SK-N-SH treated with all-trans-retinoic acid at 6 μM for 48 hours (cell line): ENCODE results near the gene TWIST1.
A peak's percentile ranks its signal among the peaks of the same experiment; 100 is the strongest.

ENCODE experiments used
- ATAC-seq: fragments of 200-7000 bp; cut with Tn5 transposase; 3 replicates; pipeline ENCODE4 v1.9.1; 2020; ENCODE audit warnings: mild to moderate bottlenecking, moderate library complexity
- ARNTL ChIP-seq: fragments of 450-650 bp; formaldehyde crosslinking; IDR thresholded peaks from 2 replicates; pipeline ENCODE4 v1.5.0; 2020; ENCODE audit warnings: low read depth, mild to moderate bottlenecking, moderate library complexity, borderline replicate concordance
- BACH2 ChIP-seq: fragments of 250-450 bp; sonication (Bioruptor Pico); IDR thresholded peaks from 2 replicates; pipeline ENCODE4 v1.9.0; 2021; ENCODE audit warnings: mild to moderate bottlenecking, borderline replicate concordance
- ESRRG ChIP-seq: fragments of 250-450 bp; sonication (Bioruptor Pico); IDR thresholded peaks from 2 replicates; pipeline ENCODE4 v1.6.1; 2021; ENCODE audit warnings: mild to moderate bottlenecking
- ISL1 ChIP-seq: fragments of 250-450 bp; sonication (Bioruptor Pico); IDR thresholded peaks from 2 replicates; pipeline ENCODE4 v2.1.2; 2022; ENCODE audit warnings: mild to moderate bottlenecking, moderate library complexity
- PPARA ChIP-seq: fragments of 250-450 bp; sonication (Bioruptor Pico); IDR thresholded peaks from 2 replicates; pipeline ENCODE4 v1.5.0; 2020; ENCODE audit warnings: mild to moderate bottlenecking, borderline replicate concordance
- RARB ChIP-seq: fragments of 250-450 bp; sonication (Bioruptor Pico); IDR thresholded peaks from 2 replicates; pipeline ENCODE4 v1.8.0; 2021; ENCODE audit warnings: mild to moderate bottlenecking, moderate library complexity
- SNAI2 ChIP-seq: fragments of 250-450 bp; sonication (Bioruptor Pico); IDR thresholded peaks from 2 replicates; pipeline ENCODE4 v1.5.0; 2020; ENCODE audit warnings: mild to moderate bottlenecking, moderate library complexity
- TCF4 ChIP-seq: fragments of 250-450 bp; sonication (Bioruptor Pico); IDR thresholded peaks from 2 replicates; pipeline ENCODE4 v1.8.0; 2021; ENCODE audit warnings: mild to moderate bottlenecking, moderate library complexity, borderline replicate concordance
- TOX ChIP-seq: fragments of 250-450 bp; sonication (Bioruptor Pico); IDR thresholded peaks from 2 replicates; pipeline ENCODE4 v1.8.0; 2021; ENCODE audit warnings: mild to moderate bottlenecking, moderate library complexity, borderline replicate concordance
- ZFP3 ChIP-seq: fragments of 250-450 bp; sonication (Bioruptor Pico); IDR thresholded peaks from 2 replicates; pipeline ENCODE4 v1.5.0; 2020; ENCODE audit warnings: mild to moderate bottlenecking, moderate library complexity
- ZFP30 ChIP-seq: fragments of 450-650 bp; formaldehyde crosslinking; IDR thresholded peaks from 2 replicates; pipeline ENCODE4 v1.5.0; 2022; ENCODE audit warnings: mild to moderate bottlenecking, moderate library complexity
- ZNF565 ChIP-seq: fragments of 450-650 bp; formaldehyde crosslinking; conservative IDR thresholded peaks from 2 replicates; pipeline ENCODE4 v1.5.0; 2020; ENCODE audit warnings: low read depth, mild to moderate bottlenecking, moderate library complexity
- ZNF70 ChIP-seq: fragments of 450-650 bp; formaldehyde crosslinking; IDR thresholded peaks from 2 replicates; pipeline ENCODE4 v1.5.0; 2020; ENCODE audit warnings: mild to moderate bottlenecking, moderate library complexity
- TF ChIP-seq, protein P1 (sequence below): fragments of 250-450 bp; sonication (Bioruptor Pico); IDR thresholded peaks from 2 replicates; pipeline ENCODE4 v1.5.1; 2021; ENCODE audit warnings: mild to moderate bottlenecking, moderate library complexity
- TF ChIP-seq, protein P2 (sequence below): fragments of 250-450 bp; sonication (Bioruptor Pico); IDR thresholded peaks from 2 replicates; pipeline ENCODE4 v1.8.0; 2021; ENCODE audit warnings: low read depth, mild to moderate bottlenecking, moderate library complexity, borderline replicate concordance
- TF ChIP-seq, protein P3 (sequence below): fragments of 250-450 bp; sonication (Bioruptor Pico); IDR thresholded peaks from 2 replicates; pipeline ENCODE4 v1.5.0; 2020; ENCODE audit warnings: mild to moderate bottlenecking, moderate library complexity
- TF ChIP-seq, protein P4 (sequence below): fragments of 250-450 bp; sonication (Bioruptor Pico); IDR thresholded peaks from 2 replicates; pipeline ENCODE4 v1.8.0; 2020; ENCODE audit warnings: mild to moderate bottlenecking, moderate library complexity, borderline replicate concordance

The TWIST1 gene

DNA sequence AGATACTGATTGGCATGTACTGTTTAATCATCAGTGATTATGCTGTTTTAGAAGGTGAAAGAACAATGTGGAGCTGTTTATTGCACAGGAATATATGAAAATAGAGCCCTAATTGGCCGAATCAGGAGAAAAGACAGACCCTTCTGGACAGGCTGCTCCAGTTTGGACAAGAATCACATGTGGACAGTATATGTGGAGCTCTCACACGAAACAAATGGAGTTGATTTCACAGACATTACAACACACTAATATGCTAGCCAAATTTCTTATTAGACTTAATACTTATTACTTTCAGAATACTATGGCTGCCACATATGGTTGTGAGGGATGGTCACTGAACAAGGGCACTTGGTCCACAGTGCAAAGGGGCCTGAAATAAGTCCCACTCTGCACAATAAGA is 15.5 kb downstream of the TWIST1 start (continued):
- TF ChIP-seq, protein P1, sequence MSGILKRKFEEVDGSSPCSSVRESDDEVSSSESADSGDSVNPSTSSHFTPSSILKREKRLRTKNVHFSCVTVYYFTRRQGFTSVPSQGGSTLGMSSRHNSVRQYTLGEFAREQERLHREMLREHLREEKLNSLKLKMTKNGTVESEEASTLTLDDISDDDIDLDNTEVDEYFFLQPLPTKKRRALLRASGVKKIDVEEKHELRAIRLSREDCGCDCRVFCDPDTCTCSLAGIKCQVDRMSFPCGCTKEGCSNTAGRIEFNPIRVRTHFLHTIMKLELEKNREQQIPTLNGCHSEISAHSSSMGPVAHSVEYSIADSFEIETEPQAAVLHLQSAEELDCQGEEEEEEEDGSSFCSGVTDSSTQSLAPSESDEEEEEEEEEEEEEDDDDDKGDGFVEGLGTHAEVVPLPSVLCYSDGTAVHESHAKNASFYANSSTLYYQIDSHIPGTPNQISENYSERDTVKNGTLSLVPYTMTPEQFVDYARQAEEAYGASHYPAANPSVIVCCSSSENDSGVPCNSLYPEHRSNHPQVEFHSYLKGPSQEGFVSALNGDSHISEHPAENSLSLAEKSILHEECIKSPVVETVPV (CRISPR knock-in tag) = no peak
- TF ChIP-seq ZNF565 (no peak), TOX (CRISPR knock-in tag) (no peak)

DNA sequence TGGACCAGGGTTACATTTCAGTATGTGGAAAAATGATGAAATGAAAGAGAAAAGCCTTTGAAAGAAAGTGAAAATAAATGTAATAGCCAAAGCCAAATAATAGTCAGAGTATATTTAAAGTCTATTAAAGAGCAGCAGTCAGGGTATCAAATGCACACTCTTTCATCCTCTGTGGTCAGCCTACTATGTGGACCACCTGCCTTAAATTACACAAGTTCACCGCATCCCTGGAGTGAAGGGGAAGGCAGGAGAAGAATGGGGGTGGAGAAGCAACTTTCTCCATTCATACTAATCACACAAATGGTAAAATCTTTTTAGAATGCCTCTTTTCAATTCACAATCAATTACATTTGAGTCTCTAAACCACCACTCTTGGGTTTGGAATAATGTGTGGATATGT is 16.0 kb downstream of the TWIST1 start:
- peak; percentile 6; the same call in 2 of the 3 replicates for ATAC-seq
- TF ChIP-seq, protein P2, sequence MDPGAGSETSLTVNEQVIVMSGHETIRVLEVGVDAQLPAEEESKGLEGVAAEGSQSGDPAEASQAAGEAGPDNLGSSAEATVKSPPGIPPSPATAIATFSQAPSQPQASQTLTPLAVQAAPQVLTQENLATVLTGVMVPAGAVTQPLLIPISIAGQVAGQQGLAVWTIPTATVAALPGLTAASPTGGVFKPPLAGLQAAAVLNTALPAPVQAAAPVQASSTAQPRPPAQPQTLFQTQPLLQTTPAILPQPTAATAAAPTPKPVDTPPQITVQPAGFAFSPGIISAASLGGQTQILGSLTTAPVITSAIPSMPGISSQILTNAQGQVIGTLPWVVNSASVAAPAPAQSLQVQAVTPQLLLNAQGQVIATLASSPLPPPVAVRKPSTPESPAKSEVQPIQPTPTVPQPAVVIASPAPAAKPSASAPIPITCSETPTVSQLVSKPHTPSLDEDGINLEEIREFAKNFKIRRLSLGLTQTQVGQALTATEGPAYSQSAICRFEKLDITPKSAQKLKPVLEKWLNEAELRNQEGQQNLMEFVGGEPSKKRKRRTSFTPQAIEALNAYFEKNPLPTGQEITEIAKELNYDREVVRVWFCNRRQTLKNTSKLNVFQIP = no peak
- TF ChIP-seq ZFP30 = no peak

DNA sequence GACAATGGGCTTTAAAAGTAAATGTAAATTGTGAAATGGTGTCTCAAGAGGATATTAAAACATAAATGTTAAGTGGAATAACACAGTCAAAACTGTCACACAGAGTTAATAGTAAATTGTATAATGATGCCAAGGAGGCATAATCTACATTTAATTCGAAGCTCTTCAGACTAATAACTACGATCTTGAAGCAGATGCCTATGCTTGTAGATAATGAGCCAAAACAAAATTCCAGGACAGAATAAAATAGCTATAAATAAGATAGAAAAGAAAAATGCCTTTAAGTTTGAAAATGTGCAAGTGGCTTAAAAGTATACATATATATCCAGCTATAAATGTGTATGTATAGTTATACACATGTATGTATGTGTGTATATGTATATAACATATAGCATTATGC is 17.5 kb downstream of the TWIST1 start:
- ATAC-seq = no peak
- TF ChIP-seq ISL1 (CRISPR knock-in tag) (peak; percentile 59), TOX (CRISPR knock-in tag) (no peak)

DNA sequence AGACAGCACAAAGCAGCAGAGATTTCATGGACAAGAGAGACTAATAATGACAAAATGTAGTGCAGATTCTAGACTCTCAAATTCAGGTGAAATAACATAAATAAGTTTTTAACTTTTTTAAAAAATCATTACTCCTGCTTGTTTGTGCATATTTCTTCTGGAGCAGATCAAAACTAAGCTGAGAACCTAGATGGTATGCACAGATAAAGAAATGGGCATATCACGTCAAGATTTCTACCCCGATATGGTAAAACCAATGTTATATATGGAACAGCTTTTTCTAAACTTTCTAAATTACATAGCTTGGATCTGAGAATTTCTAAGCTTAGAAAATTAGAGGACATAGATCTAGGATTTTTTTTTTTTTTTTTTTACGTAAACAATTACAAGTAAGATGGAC is 18.2 kb downstream of the TWIST1 start:
- TF ChIP-seq, protein P2 = peak; percentile 82; the same call in 1 of the 2 replicates
- TF ChIP-seq ZNF70 (CRISPR knock-in tag) = no peak
- ATAC-seq = 0 out of 3 replicates have a peak, but pooled peaks have one; percentile 4

DNA sequence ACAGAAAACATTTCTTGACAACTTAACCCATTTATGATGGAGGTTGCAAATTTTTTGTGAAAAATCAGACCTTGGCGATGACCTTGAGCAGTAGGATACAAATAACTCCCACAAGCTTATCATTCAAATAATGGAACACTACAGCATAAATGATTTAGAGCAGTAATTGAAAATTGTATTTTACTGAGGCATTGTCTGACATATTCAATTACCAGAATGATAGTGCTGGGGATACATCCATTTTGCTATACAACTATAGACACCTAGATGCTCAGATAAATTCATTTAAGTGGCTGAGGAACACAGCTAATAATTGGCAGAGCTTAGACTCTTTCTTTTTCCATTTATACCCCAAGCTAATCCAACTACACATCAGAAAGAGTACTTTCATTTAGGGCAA is 18.9 kb downstream of the TWIST1 start:
- peak; percentile 4 for ATAC-seq
- TF ChIP-seq SNAI2 (no peak), ZFP3 (CRISPR knock-in tag) (no peak), TCF4 (CRISPR knock-in tag) (peak; percentile 42; the same call in 1 of the 2 replicates), ISL1 (CRISPR knock-in tag) (peak; percentile 66; the same call in 1 of the 2 replicates), ESRRG (CRISPR knock-in tag) (peak; percentile 56; the same call in 1 of the 2 replicates), RARB (CRISPR knock-in tag) (no peak), ZNF565 (no peak), PPARA (no peak), ZFP30 (no peak), TOX (CRISPR knock-in tag) (no peak), ARNTL (CRISPR knock-in tag) (no peak), BACH2 (CRISPR knock-in tag) (no peak)
- TF ChIP-seq, protein P3, sequence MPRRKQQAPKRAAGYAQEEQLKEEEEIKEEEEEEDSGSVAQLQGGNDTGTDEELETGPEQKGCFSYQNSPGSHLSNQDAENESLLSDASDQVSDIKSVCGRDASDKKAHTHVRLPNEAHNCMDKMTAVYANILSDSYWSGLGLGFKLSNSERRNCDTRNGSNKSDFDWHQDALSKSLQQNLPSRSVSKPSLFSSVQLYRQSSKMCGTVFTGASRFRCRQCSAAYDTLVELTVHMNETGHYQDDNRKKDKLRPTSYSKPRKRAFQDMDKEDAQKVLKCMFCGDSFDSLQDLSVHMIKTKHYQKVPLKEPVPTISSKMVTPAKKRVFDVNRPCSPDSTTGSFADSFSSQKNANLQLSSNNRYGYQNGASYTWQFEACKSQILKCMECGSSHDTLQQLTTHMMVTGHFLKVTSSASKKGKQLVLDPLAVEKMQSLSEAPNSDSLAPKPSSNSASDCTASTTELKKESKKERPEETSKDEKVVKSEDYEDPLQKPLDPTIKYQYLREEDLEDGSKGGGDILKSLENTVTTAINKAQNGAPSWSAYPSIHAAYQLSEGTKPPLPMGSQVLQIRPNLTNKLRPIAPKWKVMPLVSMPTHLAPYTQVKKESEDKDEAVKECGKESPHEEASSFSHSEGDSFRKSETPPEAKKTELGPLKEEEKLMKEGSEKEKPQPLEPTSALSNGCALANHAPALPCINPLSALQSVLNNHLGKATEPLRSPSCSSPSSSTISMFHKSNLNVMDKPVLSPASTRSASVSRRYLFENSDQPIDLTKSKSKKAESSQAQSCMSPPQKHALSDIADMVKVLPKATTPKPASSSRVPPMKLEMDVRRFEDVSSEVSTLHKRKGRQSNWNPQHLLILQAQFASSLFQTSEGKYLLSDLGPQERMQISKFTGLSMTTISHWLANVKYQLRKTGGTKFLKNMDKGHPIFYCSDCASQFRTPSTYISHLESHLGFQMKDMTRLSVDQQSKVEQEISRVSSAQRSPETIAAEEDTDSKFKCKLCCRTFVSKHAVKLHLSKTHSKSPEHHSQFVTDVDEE (CRISPR knock-in tag) = peak; percentile 91
- TF ChIP-seq, protein P4, sequence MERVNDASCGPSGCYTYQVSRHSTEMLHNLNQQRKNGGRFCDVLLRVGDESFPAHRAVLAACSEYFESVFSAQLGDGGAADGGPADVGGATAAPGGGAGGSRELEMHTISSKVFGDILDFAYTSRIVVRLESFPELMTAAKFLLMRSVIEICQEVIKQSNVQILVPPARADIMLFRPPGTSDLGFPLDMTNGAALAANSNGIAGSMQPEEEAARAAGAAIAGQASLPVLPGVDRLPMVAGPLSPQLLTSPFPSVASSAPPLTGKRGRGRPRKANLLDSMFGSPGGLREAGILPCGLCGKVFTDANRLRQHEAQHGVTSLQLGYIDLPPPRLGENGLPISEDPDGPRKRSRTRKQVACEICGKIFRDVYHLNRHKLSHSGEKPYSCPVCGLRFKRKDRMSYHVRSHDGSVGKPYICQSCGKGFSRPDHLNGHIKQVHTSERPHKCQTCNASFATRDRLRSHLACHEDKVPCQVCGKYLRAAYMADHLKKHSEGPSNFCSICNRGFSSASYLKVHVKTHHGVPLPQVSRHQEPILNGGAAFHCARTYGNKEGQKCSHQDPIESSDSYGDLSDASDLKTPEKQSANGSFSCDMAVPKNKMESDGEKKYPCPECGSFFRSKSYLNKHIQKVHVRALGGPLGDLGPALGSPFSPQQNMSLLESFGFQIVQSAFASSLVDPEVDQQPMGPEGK (CRISPR knock-in tag) = no peak
- TF ChIP-seq, protein P2 = 0 out of 2 replicates have a peak, but pooled peaks have one; percentile 68
- TF ChIP-seq, protein P1 (CRISPR knock-in tag) = no peak
